GM18858 (cell line): ENCODE data around the gene TTC4.

ENCODE experiments used
- ATAC-seq: cut with Tn5 transposase; IDR thresholded peaks from one replicate; pipeline ENCODE4 v1.9.1; 2021; ENCODE audit not compliant: unreplicated experiment

TTC4 gene

GRCh38 chr1:54715493-54716298 lies at the start of gene TTC4:
TSS of gene TTC4 (plus strand) at chr1:54715861. CDS start at chr1:54715909, 48 bp downstream.
- ATAC-seq, result peak; percentile 80

- no peak for ATAC-seq
Observed at GRCh38 chr1:54666333-54666732, 49.3 kb upstream of the TTC4 start.

GRCh38 chr1:54667797-54668196 lies 47.9 kb upstream of the TTC4 start:
- no peak for ATAC-seq

GRCh38 chr1:54668567-54668966 lies 47.1 kb upstream of the TTC4 start:
- ATAC-seq, result no peak

GRCh38 chr1:54671985-54672608 lies 43.6 kb upstream of the TTC4 start:
- ATAC-seq, result no peak

GRCh38 chr1:54678776-54679643 lies 36.7 kb upstream of the TTC4 start:
- no peak for ATAC-seq

GRCh38 chr1:54679706-54680105 lies 36.0 kb upstream of the TTC4 start:
- ATAC-seq, result no peak

GRCh38 chr1:54680387-54680786 lies 35.3 kb upstream of the TTC4 start:
- ATAC-seq, result no peak

- ATAC-seq, result no peak
Observed at GRCh38 chr1:54681358-54681757, 34.3 kb upstream of the TTC4 start.

- no peak for ATAC-seq
Observed at GRCh38 chr1:54683453-54683852, 32.2 kb upstream of the TTC4 start.

GRCh38 chr1:54685335-54685905 lies 30.2 kb upstream of the TTC4 start:
- no peak for ATAC-seq

GRCh38 chr1:54686155-54686554 lies 29.5 kb upstream of the TTC4 start:
- ATAC-seq, result no peak

GRCh38 chr1:54694771-54695170 lies 20.9 kb upstream of the TTC4 start:
- ATAC-seq, result no peak

- no peak for ATAC-seq
Observed at GRCh38 chr1:54695221-54695620, 20.4 kb upstream of the TTC4 start.

- no peak for ATAC-seq
Observed at GRCh38 chr1:54695764-54696163, 19.9 kb upstream of the TTC4 start.

- ATAC-seq, result no peak
Observed at GRCh38 chr1:54696262-54696661, 19.4 kb upstream of the TTC4 start.

- ATAC-seq, result no peak
Observed at GRCh38 chr1:54697896-54698295, 17.8 kb upstream of the TTC4 start.

GRCh38 chr1:54698346-54698745 lies 17.3 kb upstream of the TTC4 start:
- ATAC-seq, result no peak

GRCh38 chr1:54699936-54700525 lies 15.6 kb upstream of the TTC4 start:
- no peak for ATAC-seq

- ATAC-seq, result no peak
Observed at GRCh38 chr1:54701066-54701465, 14.6 kb upstream of the TTC4 start.

GRCh38 chr1:54701996-54702395 lies 13.7 kb upstream of the TTC4 start:
- no peak for ATAC-seq
